GM12801 (cell line): ENCODE measurements around the gene RNF186.

Source experiments
- CTCF ChIP-seq: IDR thresholded peaks from one replicate; pipeline ENCODE4 v1.5.1; 2011; ENCODE audit warnings: control low read depth; ENCODE audit not compliant: insufficient read length; ENCODE audit errors: extremely low read depth

The RNF186 gene

GRCh38 chr1:19786988-19787423 is 28.1 kb downstream of the RNF186 start:
- TF ChIP-seq CTCF, result no peak

GRCh38 chr1:19785660-19786059 is 29.4 kb downstream of the RNF186 start:
- no peak for TF ChIP-seq CTCF

- TF ChIP-seq CTCF, result no peak
Observed at GRCh38 chr1:19780267-19780877, 34.7 kb downstream of the RNF186 start.

- TF ChIP-seq CTCF, result no peak
Observed at GRCh38 chr1:19776933-19777332, 38.1 kb downstream of the RNF186 start.

- no peak for TF ChIP-seq CTCF
Observed at GRCh38 chr1:19776287-19776686, 38.8 kb downstream of the RNF186 start.

- TF ChIP-seq CTCF, result no peak
Observed at GRCh38 chr1:19775831-19776230, 39.3 kb downstream of the RNF186 start.

- TF ChIP-seq CTCF, result no peak
Observed at GRCh38 chr1:19775317-19775716, 39.8 kb downstream of the RNF186 start.
